Activated CD8-positive, alpha-beta memory T cell treated with anti-CD3 and anti-CD28 coated beads, Interleukin-2, amount 10 ng/mL, durations not matched to agents 7 days and 5 days (primary cell): ENCODE data around the gene TNIP1. TPM values are rescaled to one million over a fixed set of nuclear protein-coding genes. Genes with fewer than 3 reads are reported as not detected.

Source experiments
- ATAC-seq: fragments of 150-1000 bp; cut with Tn5 transposase; one replicate; pipeline ENCODE4 v1.10.0; 2021; ENCODE audit warnings: moderate library complexity
- CTCF ChIA-PET: fragments of 350-600 bp; sonication (Branson Sonifier 250); formaldehyde crosslinking; loops from one replicate; lab custom pipeline; 2021; ENCODE audit warnings: antibody characterized with exemption; lab: Charles Lee
- DNase-seq: peaks from one replicate; pipeline ENCODE4 v3.0.0-alpha.2; 2020
- H3K27ac Mint-ChIP-seq: one replicate; pipeline ENCODE4 v1.8.0; 2021; ENCODE audit warnings: mild to moderate bottlenecking, mixed read lengths
- H3K27me3 Mint-ChIP-seq: one replicate; pipeline ENCODE4 v1.8.0; 2021; ENCODE audit warnings: mixed read lengths
- H3K36me3 Mint-ChIP-seq: one replicate; pipeline ENCODE4 v1.8.0; 2021; ENCODE audit warnings: mild to moderate bottlenecking, mixed read lengths
- H3K4me1 Mint-ChIP-seq: one replicate; pipeline ENCODE4 v1.8.0; 2021; ENCODE audit warnings: mixed read lengths
- H3K4me3 Mint-ChIP-seq: one replicate; pipeline ENCODE4 v1.8.0; 2021; ENCODE audit warnings: mild to moderate bottlenecking, moderate library complexity, mixed read lengths
- H3K9me3 Mint-ChIP-seq: one replicate; pipeline ENCODE4 v1.8.0; 2022; ENCODE audit warnings: low read depth, mixed read lengths
- total RNA-seq, 2 experiments: library from RNA; stranded (reverse); gene quantifications; one replicate each; pipeline ENCODE4 v1.2.3, GENCODE V29; 2021

TNIP1 gene, protein sequence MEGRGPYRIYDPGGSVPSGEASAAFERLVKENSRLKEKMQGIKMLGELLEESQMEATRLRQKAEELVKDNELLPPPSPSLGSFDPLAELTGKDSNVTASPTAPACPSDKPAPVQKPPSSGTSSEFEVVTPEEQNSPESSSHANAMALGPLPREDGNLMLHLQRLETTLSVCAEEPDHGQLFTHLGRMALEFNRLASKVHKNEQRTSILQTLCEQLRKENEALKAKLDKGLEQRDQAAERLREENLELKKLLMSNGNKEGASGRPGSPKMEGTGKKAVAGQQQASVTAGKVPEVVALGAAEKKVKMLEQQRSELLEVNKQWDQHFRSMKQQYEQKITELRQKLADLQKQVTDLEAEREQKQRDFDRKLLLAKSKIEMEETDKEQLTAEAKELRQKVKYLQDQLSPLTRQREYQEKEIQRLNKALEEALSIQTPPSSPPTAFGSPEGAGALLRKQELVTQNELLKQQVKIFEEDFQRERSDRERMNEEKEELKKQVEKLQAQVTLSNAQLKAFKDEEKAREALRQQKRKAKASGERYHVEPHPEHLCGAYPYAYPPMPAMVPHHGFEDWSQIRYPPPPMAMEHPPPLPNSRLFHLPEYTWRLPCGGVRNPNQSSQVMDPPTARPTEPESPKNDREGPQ
- total RNA-seq, result 100 to 1,000 TPM; 136 to 201 TPM

- Mint-ChIP-seq H3K9me3 (no peaks in the 10 kb centered on the region), H3K4me1 (peaks cover 78% of the 10 kb centered on the region), H3K4me3 (peak within 1 kb of the TSS; percentile 78), H3K27me3 (no peaks in the 10 kb centered on the region), H3K36me3 (peaks cover 28% of the 10 kb centered on the region), H3K27ac (peak within 1 kb of the TSS; percentile 78)
- ATAC-seq (peak; percentile 89), DNase-seq (peak; percentile 94)
- CTCF ChIA-PET, result interaction anchor here (1.0 to 6.3 kb wide), 7 partner anchors 12 to 84 kb away, joined by 3 to 39 read pairs (median 6); no protein-coding TSS in a partner anchor
These were observed at the start of gene TNIP1 for GRCh38 chr5:151080613-151081430. Gene TNIP1 (minus strand): TSS chr5:151081034. CDS start chr5:151065095, 15,939 bp downstream.

GRCh38 chr5:151130235-151130921, 49.5 kb upstream of the TNIP1 start:
- peaks cover 82% of the 10 kb centered on the region for H3K36me3 Mint-ChIP-seq
- no peak for ATAC-seq
- H3K4me3 Mint-ChIP-seq, result no peak overlapping the region
- no peak for DNase-seq
- H3K9me3 Mint-ChIP-seq, result no peaks in the 10 kb centered on the region
- H3K27ac Mint-ChIP-seq, result peak overlapping the region; percentile 15
- H3K4me1 Mint-ChIP-seq, result peaks cover 51% of the 10 kb centered on the region
- H3K27me3 Mint-ChIP-seq, result no peaks in the 10 kb centered on the region
- CTCF ChIA-PET, result interaction anchor here (1.1 to 11.9 kb wide), 5 partner anchors 13 to 108 kb away, joined by 3 to 260 read pairs (median 11); no protein-coding TSS in a partner anchor

DNA sequence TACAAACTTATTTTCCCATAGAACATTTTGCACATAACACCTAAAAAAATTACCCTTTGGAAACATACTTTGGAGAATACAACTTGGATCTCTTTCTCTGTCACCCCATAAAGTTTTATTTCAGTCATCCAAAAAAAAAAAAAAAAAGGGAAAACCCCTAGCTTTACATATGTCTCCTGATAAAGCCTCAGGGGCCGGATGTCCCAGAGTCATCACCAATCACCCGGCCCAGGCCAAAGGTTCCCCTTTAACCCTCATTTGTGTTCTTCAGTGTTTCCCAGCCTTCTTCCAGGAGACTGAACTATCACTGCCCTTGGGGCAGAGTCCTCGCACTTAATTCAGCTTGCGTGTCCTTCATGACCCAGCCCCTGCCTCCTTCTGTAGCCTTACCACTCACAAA, 48.0 kb upstream of the TNIP1 start:
- no peaks in the 10 kb centered on the region for H3K27me3 Mint-ChIP-seq
- DNase-seq (no peak), ATAC-seq (no peak)
- H3K27ac Mint-ChIP-seq, result peak overlapping the region; percentile 13
- CTCF ChIA-PET, result interaction anchor here (0.7 to 11.9 kb wide), 8 partner anchors 14 to 151 kb away, joined by 3 to 260 read pairs (median 4); no protein-coding TSS in a partner anchor
- peaks cover 57% of the 10 kb centered on the region for H3K4me1 Mint-ChIP-seq
- peaks cover 77% of the 10 kb centered on the region for H3K36me3 Mint-ChIP-seq
- no peaks in the 10 kb centered on the region for H3K9me3 Mint-ChIP-seq
- H3K4me3 Mint-ChIP-seq, result no peak overlapping the region

GRCh38 chr5:151127926-151128325, 47.1 kb upstream of the TNIP1 start:
- H3K4me1 Mint-ChIP-seq, result peaks cover 53% of the 10 kb centered on the region
- no peaks in the 10 kb centered on the region for H3K27me3 Mint-ChIP-seq
- no peak for DNase-seq
- no peaks in the 10 kb centered on the region for H3K9me3 Mint-ChIP-seq
- H3K36me3 Mint-ChIP-seq, result peaks cover 78% of the 10 kb centered on the region
- no peak for ATAC-seq
- CTCF ChIA-PET, result interaction anchor here (3.0 to 11.9 kb wide), 4 partner anchors 15 to 110 kb away, joined by 14 to 260 read pairs (median 122); no protein-coding TSS in a partner anchor
- no peak overlapping the region for H3K4me3 Mint-ChIP-seq
- H3K27ac Mint-ChIP-seq, result peak overlapping the region; percentile 37

DNA sequence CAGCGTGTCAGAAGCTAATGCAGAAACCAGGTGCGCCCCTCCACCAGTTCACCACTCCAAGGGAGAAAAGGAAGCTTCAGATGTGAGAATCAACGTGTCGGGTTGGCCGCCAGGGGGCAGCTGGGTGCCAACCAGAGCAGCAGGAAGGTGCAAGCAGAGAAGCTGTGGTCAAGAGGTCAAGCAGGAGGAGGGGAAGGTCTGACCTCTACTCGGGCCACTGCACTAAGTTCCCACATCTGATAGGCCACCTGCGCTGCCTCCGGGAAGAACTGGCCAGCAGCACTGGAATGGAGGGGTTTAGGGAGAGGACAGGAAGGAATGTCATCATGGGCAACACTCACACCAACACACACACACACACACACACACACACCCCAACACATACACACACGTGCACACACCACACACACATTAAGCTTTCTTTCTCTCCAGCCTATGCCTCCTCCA, 45.4 kb upstream of the TNIP1 start:
- Mint-ChIP-seq H3K4me3 (no peak overlapping the region), H3K36me3 (peaks cover 76% of the 10 kb centered on the region)
- peak; percentile 63 for ATAC-seq

GRCh38 chr5:151125421-151125820, 44.6 kb upstream of the TNIP1 start:
- Mint-ChIP-seq H3K4me3 (no peak overlapping the region), H3K27ac (peak overlapping the region; percentile 75), H3K36me3 (peaks cover 75% of the 10 kb centered on the region), H3K9me3 (no peaks in the 10 kb centered on the region), H3K4me1 (peaks cover 38% of the 10 kb centered on the region), H3K27me3 (no peaks in the 10 kb centered on the region)
- DNase-seq (no peak), ATAC-seq (peak; percentile 33)
- CTCF ChIA-PET, result interaction anchor here (0.6 to 11.9 kb wide), 43 partner anchors 10 to 638 kb away, joined by 3 to 260 read pairs (median 5); partner anchors contain the start of genes ANXA6, CCDC69 and GM2A

More for the DNA sequence above, 45.4 kb upstream of the TNIP1 start:
- DNase-seq, result peak; percentile 75
- CTCF ChIA-PET, result interaction anchor here (0.7 to 11.9 kb wide), 40 partner anchors 11 to 337 kb away, joined by 3 to 260 read pairs (median 6); partner anchors contain the start of genes ANXA6, CCDC69, GM2A and TNIP1
- no peaks in the 10 kb centered on the region for H3K27me3 Mint-ChIP-seq
- H3K4me1 Mint-ChIP-seq, result peaks cover 39% of the 10 kb centered on the region
- no peaks in the 10 kb centered on the region for H3K9me3 Mint-ChIP-seq
- H3K27ac Mint-ChIP-seq, result peak overlapping the region; percentile 75

DNA sequence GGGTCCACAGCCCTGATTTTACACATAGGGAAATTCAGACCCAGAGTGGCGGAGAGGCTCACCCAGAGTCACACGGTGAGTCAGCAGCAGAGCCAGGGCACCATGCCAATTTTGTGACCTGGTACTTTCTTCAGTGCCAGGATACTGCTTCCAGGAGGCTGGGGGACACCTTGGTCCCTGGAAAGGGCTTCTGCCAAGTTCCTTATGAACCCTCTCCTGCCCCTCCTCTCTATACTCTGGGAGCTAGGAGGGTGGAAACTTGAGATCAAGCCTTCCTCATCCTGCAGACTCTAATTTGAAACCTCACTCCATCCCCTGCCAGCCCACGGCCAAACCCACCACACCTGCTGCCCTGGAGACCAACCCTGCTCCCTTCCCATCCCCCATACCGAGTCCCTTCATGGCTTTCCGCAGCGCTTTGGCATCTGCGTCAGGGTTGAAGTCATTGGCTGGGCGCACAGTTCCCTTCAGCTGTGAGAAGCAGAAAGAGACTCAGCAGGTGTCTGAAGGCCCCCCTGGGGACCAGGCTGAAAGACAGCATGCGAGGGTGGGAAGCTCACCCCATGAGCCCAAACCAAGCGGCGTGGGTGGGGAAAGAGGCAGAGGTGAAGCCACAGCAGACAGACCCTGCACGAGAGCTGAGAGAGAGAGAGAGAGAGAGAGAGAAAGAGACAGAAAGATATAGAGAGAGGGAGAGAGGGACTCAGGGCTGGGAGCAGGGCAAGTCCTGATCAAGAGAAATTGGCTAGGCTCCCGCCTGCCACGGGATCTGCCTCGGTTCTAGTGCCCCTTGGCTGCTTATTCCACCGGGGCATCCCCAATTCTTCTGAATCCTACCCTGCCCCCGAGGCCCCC, 43.3 kb upstream of the TNIP1 start:
- peaks cover 78% of the 10 kb centered on the region for H3K36me3 Mint-ChIP-seq
- H3K4me3 Mint-ChIP-seq, result no peak overlapping the region
- H3K4me1 Mint-ChIP-seq, result peaks cover 35% of the 10 kb centered on the region

GRCh38 chr5:151122828-151123227, 42.0 kb upstream of the TNIP1 start:
- H3K27ac Mint-ChIP-seq, result peak overlapping the region; percentile 11
- H3K4me1 Mint-ChIP-seq, result peaks cover 26% of the 10 kb centered on the region
- H3K4me3 Mint-ChIP-seq, result no peak overlapping the region
- no peaks in the 10 kb centered on the region for H3K27me3 Mint-ChIP-seq
- H3K36me3 Mint-ChIP-seq, result peaks cover 72% of the 10 kb centered on the region
- H3K9me3 Mint-ChIP-seq, result no peaks in the 10 kb centered on the region
- no peak for ATAC-seq
- no peak for DNase-seq
- CTCF ChIA-PET, result interaction anchor here (0.8 to 11.9 kb wide), 5 partner anchors 21 to 276 kb away, joined by 3 to 260 read pairs (median 3); partner anchors contain the start of gene IRGM

More for the DNA sequence above, 43.3 kb upstream of the TNIP1 start:
- no peaks in the 10 kb centered on the region for H3K27me3 Mint-ChIP-seq
- H3K27ac Mint-ChIP-seq, result peak overlapping the region; percentile 59
- DNase-seq (no peak), ATAC-seq (no peak)
- H3K9me3 Mint-ChIP-seq, result no peaks in the 10 kb centered on the region
- CTCF ChIA-PET, result interaction anchor here (1.1 to 11.9 kb wide), 6 partner anchors 9 to 130 kb away, joined by 3 to 260 read pairs (median 30); no protein-coding TSS in a partner anchor

DNA sequence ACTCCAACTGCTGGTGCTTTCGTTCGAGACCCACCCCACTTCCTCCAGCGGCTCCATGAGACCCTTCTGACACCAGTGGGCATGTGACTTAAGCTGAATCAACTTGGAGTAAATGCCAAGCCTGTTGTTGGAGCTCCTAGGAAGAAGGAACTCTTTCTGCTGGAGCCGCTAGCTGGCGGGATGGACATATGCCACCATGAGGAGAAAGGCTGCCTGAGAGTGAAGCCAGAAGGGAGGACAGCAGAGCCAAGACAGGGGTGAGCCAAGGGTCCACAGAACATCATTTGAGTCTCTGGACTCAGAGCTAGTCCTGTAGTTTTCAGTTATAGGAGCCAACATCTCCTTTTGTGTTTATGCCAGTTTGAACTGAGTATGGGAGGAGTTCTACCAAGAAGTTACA, 40.8 kb upstream of the TNIP1 start:
- Mint-ChIP-seq H3K4me3 (no peak overlapping the region), H3K27ac (no peak overlapping the region), H3K4me1 (peaks cover 16% of the 10 kb centered on the region), H3K27me3 (no peaks in the 10 kb centered on the region), H3K36me3 (peaks cover 72% of the 10 kb centered on the region), H3K9me3 (no peaks in the 10 kb centered on the region)
- DNase-seq, result no peak
- CTCF ChIA-PET, result interaction anchor here (1.8 to 11.9 kb wide), 4 partner anchors 22 to 74 kb away, joined by 5 to 260 read pairs (median 106); no protein-coding TSS in a partner anchor
- ATAC-seq, result no peak

DNA sequence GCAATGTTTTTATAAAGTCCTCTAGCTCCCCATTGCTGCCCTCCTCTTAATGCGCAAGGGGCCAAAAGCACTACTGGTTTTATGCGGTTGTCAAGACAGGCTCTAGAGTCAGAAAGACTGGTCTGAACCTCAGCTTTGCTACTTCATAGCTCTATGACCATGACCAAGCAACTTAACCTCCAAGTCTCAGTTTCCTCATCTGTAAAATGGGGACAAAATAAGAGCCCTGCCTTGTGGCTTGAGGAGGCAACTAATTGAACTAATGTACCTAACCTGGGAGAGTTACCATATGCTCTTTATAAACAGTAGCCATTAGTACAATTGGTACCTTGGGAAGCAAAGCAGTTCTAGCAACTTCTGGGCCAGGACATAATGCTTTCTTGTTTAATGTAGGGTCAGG, 40.3 kb upstream of the TNIP1 start:
- Mint-ChIP-seq H3K4me1 (peaks cover 12% of the 10 kb centered on the region), H3K27ac (no peak overlapping the region), H3K4me3 (no peak overlapping the region), H3K9me3 (no peaks in the 10 kb centered on the region), H3K36me3 (peaks cover 72% of the 10 kb centered on the region), H3K27me3 (no peaks in the 10 kb centered on the region)
- ATAC-seq, result no peak
- DNase-seq, result no peak
- CTCF ChIA-PET, result interaction anchor here (0.9 to 11.9 kb wide), 4 partner anchors 22 to 73 kb away, joined by 4 to 260 read pairs (median 6); no protein-coding TSS in a partner anchor

DNA sequence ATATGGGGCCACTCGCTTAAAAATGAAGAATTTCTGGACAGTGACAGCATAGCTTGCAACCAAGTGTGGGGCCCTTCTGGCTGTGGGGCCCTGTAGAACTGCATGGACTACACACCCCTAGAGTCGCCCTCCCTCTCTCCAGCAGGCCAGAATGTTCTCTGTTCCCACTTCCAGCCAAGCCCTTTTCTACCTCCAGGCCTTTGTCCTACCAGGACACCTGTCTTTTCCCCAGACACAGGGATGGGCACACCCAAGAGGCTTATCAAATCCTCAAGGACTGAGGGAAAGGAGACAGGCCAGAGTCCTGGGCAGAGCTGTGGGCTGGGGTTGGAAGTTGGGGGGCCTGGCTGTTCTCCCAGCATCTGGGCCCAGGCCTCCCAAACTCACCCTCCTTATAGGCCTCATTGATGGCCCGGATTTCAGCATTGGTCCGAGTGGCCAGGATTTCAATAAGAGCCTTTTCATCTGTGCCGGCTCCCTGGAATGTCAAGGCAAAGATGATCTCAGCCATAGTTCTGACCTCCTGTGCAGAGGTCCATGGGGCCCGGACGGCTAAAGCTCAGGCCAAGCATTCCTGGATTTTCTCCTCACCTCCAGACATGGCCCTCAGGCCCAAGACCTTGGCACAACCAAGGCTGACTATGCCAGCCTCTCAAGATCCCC, 38.2 kb upstream of the TNIP1 start:
- H3K9me3 Mint-ChIP-seq, result no peaks in the 10 kb centered on the region
- no peak for DNase-seq
- H3K4me3 Mint-ChIP-seq, result no peak overlapping the region
- peak overlapping the region; percentile 12 for H3K27ac Mint-ChIP-seq
- CTCF ChIA-PET, result interaction anchor here (1.2 to 7.6 kb wide), 2 partner anchors 45 to 89 kb away, joined by 3 to 90 read pairs; no protein-coding TSS in a partner anchor
- H3K36me3 Mint-ChIP-seq, result peaks cover 69% of the 10 kb centered on the region
- no peak for ATAC-seq
- no peaks in the 10 kb centered on the region for H3K27me3 Mint-ChIP-seq
- H3K4me1 Mint-ChIP-seq, result peaks cover 1% of the 10 kb centered on the region
